ENCODE results near the gene COA1.

COA1 gene

GRCh38 chr7:43636093-43636492 lies 93.2 kb downstream of the COA1 start:
- peaks cover 86% of the 10 kb centered on the region for H3K36me3 ChIP-seq
- no peak overlapping the region for H3K4me3 ChIP-seq (ENCODE audit: low read depth, low read length)
- no peak for DNase-seq
- 0 out of 2 replicates have a peak, but pooled peaks cover 3% of the 10 kb centered on the region for H3K4me1 ChIP-seq
- no peaks in the 10 kb centered on the region for H3K9me3 ChIP-seq
- no peaks in the 10 kb centered on the region for H3K27me3 ChIP-seq
- no peak for TF ChIP-seq CTCF (IDR thresholded peaks at IDR 0.05; ENCODE audit: low read depth, low read length)

- no peak for TF ChIP-seq CTCF (IDR thresholded peaks at IDR 0.05; ENCODE audit: low read depth, low read length)
- Histone ChIP-seq H3K36me3 (peaks cover 73% of the 10 kb centered on the region), H3K27me3 (no peaks in the 10 kb centered on the region), H3K4me3 (ENCODE audit: low read depth, low read length) (no peak overlapping the region), H3K9me3 (no peaks in the 10 kb centered on the region), H3K4me1 (no peaks in the 10 kb centered on the region)
- DNase-seq = no peak
Observed at GRCh38 chr7:43634384-43634783, 94.9 kb downstream of the COA1 start.

- no peak overlapping the region for H3K4me3 ChIP-seq (ENCODE audit: low read depth, low read length)
- H3K36me3 ChIP-seq = peaks cover 67% of the 10 kb centered on the region
- H3K27me3 ChIP-seq = no peaks in the 10 kb centered on the region
- H3K4me1 ChIP-seq = no peaks in the 10 kb centered on the region
- H3K9me3 ChIP-seq = no peaks in the 10 kb centered on the region
- TF ChIP-seq CTCF (IDR thresholded peaks at IDR 0.05; ENCODE audit: low read depth, low read length) = no peak
- no peak for DNase-seq
Observed at GRCh38 chr7:43632746-43633145, 96.6 kb downstream of the COA1 start.

- Histone ChIP-seq H3K36me3 (peaks cover 55% of the 10 kb centered on the region), H3K4me1 (no peaks in the 10 kb centered on the region), H3K27me3 (no peaks in the 10 kb centered on the region), H3K9me3 (no peaks in the 10 kb centered on the region), H3K4me3 (ENCODE audit: low read depth, low read length) (no peak overlapping the region)
- TF ChIP-seq CTCF (IDR thresholded peaks at IDR 0.05; ENCODE audit: low read depth, low read length) = no peak
- no peak for DNase-seq
Observed at GRCh38 chr7:43631559-43631958, 97.8 kb downstream of the COA1 start.

- Histone ChIP-seq H3K27me3 (no peaks in the 10 kb centered on the region), H3K4me3 (ENCODE audit: low read depth, low read length) (no peak overlapping the region), H3K4me1 (no peaks in the 10 kb centered on the region), H3K9me3 (no peaks in the 10 kb centered on the region), H3K36me3 (peaks cover 45% of the 10 kb centered on the region)
- DNase-seq = no peak
- no peak for TF ChIP-seq CTCF (IDR thresholded peaks at IDR 0.05; ENCODE audit: low read depth, low read length)
Observed at GRCh38 chr7:43630482-43630881, 98.8 kb downstream of the COA1 start.

GRCh38 chr7:43629857-43630256 lies 99.5 kb downstream of the COA1 start:
- no peak for DNase-seq
- H3K27me3 ChIP-seq = no peaks in the 10 kb centered on the region
- peaks cover 43% of the 10 kb centered on the region for H3K36me3 ChIP-seq
- TF ChIP-seq CTCF (IDR thresholded peaks at IDR 0.05; ENCODE audit: low read depth, low read length) = no peak
- no peak overlapping the region for H3K4me3 ChIP-seq (ENCODE audit: low read depth, low read length)
- no peaks in the 10 kb centered on the region for H3K9me3 ChIP-seq
- H3K4me1 ChIP-seq = no peaks in the 10 kb centered on the region
